ENCODE data around the gene ADAP1.

Gene ADAP1

DNA sequence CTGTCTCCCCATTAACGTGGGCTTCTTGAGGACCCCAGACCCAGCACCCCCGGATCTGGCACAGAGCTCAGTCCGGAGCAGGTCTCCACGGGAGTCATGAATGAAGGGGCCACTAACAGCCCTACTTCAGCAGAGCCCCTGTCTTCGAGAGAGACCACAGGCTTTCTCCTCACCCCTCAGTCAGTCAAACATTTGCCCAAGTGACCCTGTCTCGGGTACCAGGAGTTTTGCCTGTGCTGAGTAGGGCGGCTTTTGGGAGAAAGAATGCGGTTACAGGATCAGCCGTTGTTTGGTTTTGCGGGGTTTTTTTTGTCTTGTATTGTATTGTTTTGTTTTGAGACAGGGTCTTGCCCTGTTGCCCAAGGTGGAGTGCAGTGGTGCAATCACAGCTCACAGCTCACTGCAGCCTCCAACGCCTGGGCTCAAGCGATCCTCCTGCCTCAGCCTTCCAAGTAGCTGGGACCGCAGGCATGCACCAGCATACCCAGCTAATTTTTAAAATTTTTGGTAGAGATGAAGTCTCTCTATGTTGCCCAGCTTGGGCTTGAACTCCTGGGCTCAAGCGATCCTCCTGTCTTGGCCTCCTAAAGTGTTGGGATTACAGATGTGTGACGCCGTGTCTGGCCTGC, 16.5 kb downstream of the ADAP1 start:
- Mint-ChIP-seq H3K27me3 (peaks cover 18% of the 10 kb centered on the region), H3K27ac (no peak overlapping the region), H3K4me3 (no peak overlapping the region), H3K9me3 (peaks cover 5% of the 10 kb centered on the region), H3K36me3 (peaks cover 6% of the 10 kb centered on the region), H3K4me1 (peaks cover 5% of the 10 kb centered on the region)
- CTCF ChIA-PET, result no interaction called here
- DNase-seq, result no peak

- Mint-ChIP-seq H3K36me3 (peaks cover 3% of the 10 kb centered on the region), H3K27me3 (peaks cover 14% of the 10 kb centered on the region), H3K9me3 (peaks cover 5% of the 10 kb centered on the region), H3K4me1 (peaks cover 5% of the 10 kb centered on the region), H3K27ac (peak overlapping the region; percentile 60), H3K4me3 (no peak overlapping the region)
- CTCF ChIA-PET, result no interaction called here
- DNase-seq, result no peak
These were observed 18.0 kb downstream of the ADAP1 start for GRCh38 chr7:936386-937054.

- no peak overlapping the region for H3K4me3 Mint-ChIP-seq
These were observed 18.6 kb downstream of the ADAP1 start for GRCh38 chr7:935874-936385.

GRCh38 chr7:935164-935873, 19.2 kb downstream of the ADAP1 start:
- Mint-ChIP-seq H3K9me3 (no peaks in the 10 kb centered on the region), H3K4me1 (peaks cover 5% of the 10 kb centered on the region), H3K4me3 (no peak overlapping the region), H3K27ac (no peak overlapping the region), H3K27me3 (peaks cover 14% of the 10 kb centered on the region), H3K36me3 (no peaks in the 10 kb centered on the region)
- CTCF ChIA-PET, result no interaction called here
- no peak for DNase-seq

More at GRCh38 chr7:935874-936385, 18.6 kb downstream of the ADAP1 start:
- Mint-ChIP-seq H3K9me3 (peaks cover 3% of the 10 kb centered on the region), H3K27me3 (peaks cover 14% of the 10 kb centered on the region), H3K36me3 (peaks cover 3% of the 10 kb centered on the region), H3K27ac (no peak overlapping the region), H3K4me1 (peaks cover 5% of the 10 kb centered on the region)
- no peak for DNase-seq
- CTCF ChIA-PET, result no interaction called here

DNA sequence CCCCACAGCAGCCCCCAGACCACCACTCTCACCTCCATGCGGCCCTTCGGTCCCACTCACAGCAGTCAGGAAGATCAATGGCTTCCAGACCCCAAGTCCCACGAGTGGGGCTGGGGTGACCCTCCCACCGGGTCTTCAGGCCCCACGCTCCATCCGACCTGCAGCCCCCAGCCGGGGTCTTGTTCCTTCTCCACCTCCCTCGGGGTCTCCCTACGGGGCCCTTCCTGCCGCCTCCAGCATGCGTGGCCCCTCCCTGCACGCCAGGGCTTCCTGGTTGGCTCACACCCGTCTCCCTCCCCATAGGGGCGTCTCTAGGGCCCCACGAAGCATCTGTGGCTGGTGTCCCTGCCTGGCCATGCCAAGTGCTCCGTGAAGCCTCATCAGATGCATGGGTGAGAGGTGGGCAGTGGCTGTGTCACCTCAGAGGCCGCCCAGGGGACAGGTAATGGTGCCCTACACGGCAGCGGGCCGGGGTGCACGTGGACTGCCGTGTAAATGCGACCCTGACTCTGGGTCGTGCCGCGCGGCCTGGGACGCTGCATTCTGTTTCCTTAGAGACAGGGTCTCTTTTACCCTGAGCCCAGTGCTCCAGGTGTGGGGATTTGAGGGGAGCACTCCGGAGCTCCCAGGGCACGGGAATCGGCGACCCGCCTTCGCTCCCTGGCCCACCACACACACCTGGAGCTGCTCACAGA, 19.9 kb downstream of the ADAP1 start:
- peaks cover 8% of the 10 kb centered on the region for H3K27me3 Mint-ChIP-seq

GRCh38 chr7:932651-932975, 21.9 kb downstream of the ADAP1 start:
- Mint-ChIP-seq H3K4me1 (peaks cover 12% of the 10 kb centered on the region), H3K27me3 (peaks cover 17% of the 10 kb centered on the region), H3K36me3 (no peaks in the 10 kb centered on the region), H3K4me3 (no peak overlapping the region), H3K27ac (no peak overlapping the region), H3K9me3 (no peaks in the 10 kb centered on the region)
- CTCF ChIA-PET, result interaction anchor here (1.1 kb wide), 1 partner anchor 20 kb away, joined by 3 read pairs; no protein-coding TSS in a partner anchor
- no peak for DNase-seq

More for the DNA sequence above, 19.9 kb downstream of the ADAP1 start:
- no peak for DNase-seq
- CTCF ChIA-PET, result no interaction called here
- no peak overlapping the region for H3K27ac Mint-ChIP-seq
- no peak overlapping the region for H3K4me3 Mint-ChIP-seq
- no peaks in the 10 kb centered on the region for H3K9me3 Mint-ChIP-seq
- H3K4me1 Mint-ChIP-seq, result peaks cover 8% of the 10 kb centered on the region
- H3K36me3 Mint-ChIP-seq, result no peaks in the 10 kb centered on the region

- Mint-ChIP-seq H3K27ac (no peak overlapping the region), H3K4me1 (peaks cover 12% of the 10 kb centered on the region), H3K4me3 (no peak overlapping the region), H3K9me3 (no peaks in the 10 kb centered on the region), H3K36me3 (no peaks in the 10 kb centered on the region), H3K27me3 (peaks cover 22% of the 10 kb centered on the region)
- DNase-seq, result no peak
- CTCF ChIA-PET, result interaction anchor here (1.1 kb wide), 1 partner anchor 20 kb away, joined by 3 read pairs; no protein-coding TSS in a partner anchor
These were observed 22.4 kb downstream of the ADAP1 start for GRCh38 chr7:931871-932650.

GRCh38 chr7:930975-931758, 23.3 kb downstream of the ADAP1 start:
- Mint-ChIP-seq H3K9me3 (no peaks in the 10 kb centered on the region), H3K36me3 (no peaks in the 10 kb centered on the region)
- DNase-seq, result no peak

DNA sequence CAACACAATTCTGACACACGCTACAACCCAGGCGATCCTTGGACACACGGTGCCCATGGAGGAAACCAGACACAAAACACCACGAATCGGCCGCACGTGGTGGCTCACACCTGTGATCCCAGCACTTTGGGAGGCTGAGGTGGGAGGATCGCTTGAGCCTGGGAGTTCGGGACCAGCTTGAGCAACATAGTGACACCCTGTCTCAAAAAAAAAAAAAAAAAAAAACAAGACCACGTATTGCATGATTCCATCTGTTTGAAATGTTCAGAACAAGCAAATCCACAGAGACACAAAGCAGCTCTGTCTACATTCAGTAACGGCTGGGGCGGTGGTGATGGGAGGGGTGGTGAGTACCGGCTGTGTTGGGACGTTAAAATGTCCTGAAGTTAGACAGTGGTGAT, 25.2 kb downstream of the ADAP1 start:
- DNase-seq, result no peak
- CTCF ChIA-PET, result interaction anchor here (1.3 kb wide), 1 partner anchor 63 kb away, joined by 3 read pairs; no protein-coding TSS in a partner anchor
- Mint-ChIP-seq H3K36me3 (no peaks in the 10 kb centered on the region), H3K4me1 (peaks cover 16% of the 10 kb centered on the region), H3K4me3 (no peak overlapping the region), H3K27me3 (peaks cover 26% of the 10 kb centered on the region), H3K9me3 (no peaks in the 10 kb centered on the region), H3K27ac (no peak overlapping the region)

More at GRCh38 chr7:930975-931758, 23.3 kb downstream of the ADAP1 start:
- Mint-ChIP-seq H3K4me3 (no peak overlapping the region), H3K27me3 (peaks cover 26% of the 10 kb centered on the region), H3K4me1 (peaks cover 7% of the 10 kb centered on the region), H3K27ac (no peak overlapping the region)
- CTCF ChIA-PET, result no interaction called here

- H3K27me3 Mint-ChIP-seq, result peaks cover 24% of the 10 kb centered on the region
- peak; percentile 19 for DNase-seq
- no peak overlapping the region for H3K27ac Mint-ChIP-seq
- H3K9me3 Mint-ChIP-seq, result no peaks in the 10 kb centered on the region
- CTCF ChIA-PET, result no interaction called here
- no peaks in the 10 kb centered on the region for H3K36me3 Mint-ChIP-seq
- peaks cover 24% of the 10 kb centered on the region for H3K4me1 Mint-ChIP-seq
- H3K4me3 Mint-ChIP-seq, result no peak overlapping the region
These were observed 27.3 kb downstream of the ADAP1 start for GRCh38 chr7:927031-927671.

DNA sequence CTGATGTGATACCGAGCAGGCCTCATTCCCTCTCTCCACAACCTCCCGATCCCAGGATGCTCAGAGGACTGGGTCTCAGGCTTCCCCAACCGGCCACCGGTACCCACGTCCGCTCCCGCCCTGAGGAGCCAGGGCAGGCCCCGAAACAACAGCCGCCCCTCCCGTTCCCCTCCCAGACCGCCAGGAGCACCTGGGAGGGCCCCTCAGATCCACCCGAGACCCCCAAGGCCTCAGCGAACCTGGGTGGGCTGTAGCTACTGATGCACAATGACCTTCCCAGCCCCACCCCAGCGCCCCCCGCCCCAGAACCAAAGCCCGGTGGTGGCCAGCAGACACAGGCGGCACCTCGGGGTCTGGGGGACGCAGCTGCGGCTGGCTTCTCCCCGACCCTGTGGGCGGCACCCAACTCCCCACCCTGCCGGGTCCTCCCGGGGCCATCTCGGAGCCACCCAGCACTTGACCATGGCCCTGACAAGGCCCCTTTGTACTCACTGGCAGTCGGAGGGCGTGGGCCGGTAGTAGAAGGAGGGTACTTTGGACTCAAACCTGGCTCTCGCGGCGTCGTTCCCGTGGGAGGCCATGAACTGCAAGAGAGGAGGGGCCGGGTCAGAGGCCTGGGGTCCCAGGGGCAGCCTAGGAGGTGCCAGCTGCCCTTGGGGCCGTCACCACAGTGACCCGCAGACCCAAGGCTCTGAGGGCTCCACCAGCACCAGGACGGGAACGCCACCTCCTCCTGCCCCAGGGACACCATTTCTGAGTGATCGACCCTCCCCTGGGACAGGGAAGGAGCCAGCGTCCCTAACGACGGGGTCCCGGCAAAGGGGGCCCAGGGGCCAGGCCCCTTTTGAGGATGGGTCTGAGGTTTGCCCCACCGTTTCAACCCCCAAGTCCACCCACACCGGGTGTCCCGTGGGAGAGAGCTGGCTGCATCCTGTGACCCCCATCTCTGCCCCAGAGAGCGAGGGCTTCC, 28.1 kb downstream of the ADAP1 start:
- DNase-seq, result peak; percentile 18
- Mint-ChIP-seq H3K4me1 (peaks cover 26% of the 10 kb centered on the region), H3K36me3 (no peaks in the 10 kb centered on the region), H3K9me3 (no peaks in the 10 kb centered on the region), H3K27me3 (peaks cover 21% of the 10 kb centered on the region), H3K4me3 (no peak overlapping the region), H3K27ac (no peak overlapping the region)
- CTCF ChIA-PET, result no interaction called here

DNA sequence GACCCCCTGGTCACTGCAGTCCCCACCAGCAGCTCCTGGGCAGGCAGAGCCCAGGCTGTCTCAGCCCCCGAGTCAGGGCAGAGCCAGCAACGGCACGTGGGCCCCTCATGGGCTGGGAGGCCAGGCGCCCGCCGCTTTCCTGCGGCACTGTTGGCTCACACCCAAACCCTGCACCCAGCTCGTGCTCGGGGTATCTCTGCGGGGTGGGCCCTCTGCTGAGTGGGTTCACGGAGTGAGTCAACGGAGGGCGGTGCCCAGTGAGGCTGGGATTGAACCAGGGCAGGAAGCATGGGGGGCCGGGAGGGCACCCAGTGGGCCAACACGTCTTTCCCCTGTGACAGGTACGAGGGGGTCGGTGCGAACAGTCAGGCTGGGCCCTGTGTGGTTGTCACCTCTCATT, 28.9 kb downstream of the ADAP1 start:
- Mint-ChIP-seq H3K9me3 (no peaks in the 10 kb centered on the region), H3K36me3 (no peaks in the 10 kb centered on the region), H3K27ac (no peak overlapping the region), H3K4me1 (peaks cover 34% of the 10 kb centered on the region), H3K27me3 (peaks cover 27% of the 10 kb centered on the region), H3K4me3 (no peak overlapping the region)
- CTCF ChIA-PET, result interaction anchor here (0.5 kb wide), 1 partner anchor 43 kb away, joined by 3 read pairs; no protein-coding TSS in a partner anchor
- peak; percentile 19 for DNase-seq

All from activated naive CD4-positive, alpha-beta T cell treated with anti-CD3 and anti-CD28 coated beads, Interleukin-2, amount 10 ng/mL, durations not matched to agents 7 days and 5 days (primary cell).